Activated T-cell treated with anti-CD3 and anti-CD28 coated beads, Interleukin-2, amount 50 U/mL, for 72 hours (primary cell): ENCODE measurements around the gene DYNC1LI2. TPM values are rescaled to one million over a fixed set of nuclear protein-coding genes. Genes with fewer than 3 reads are reported as not detected.
"Not testable (repeated sequence)": the region's sequence is repeated elsewhere in the genome, so short reads cannot be mapped to it uniquely, and the experiment has no call there.

Experiments
- ATAC-seq, 2 donors: fragments of 150-1000 bp; cut with Tn5 transposase; replicated peaks in 1 of 2; 2 replicates each; pipeline ENCODE4 v1.10.0; 2021; ENCODE audit warnings: moderate library complexity in 2 of 2, mild to moderate bottlenecking in 1 of 2
- DNase-seq, 2 donors: peaks; one replicate each; pipeline ENCODE4 v3.0.0; 2021 to 2022; ENCODE audit warnings: mixed read lengths in 1 of 2
- H3K27ac Mint-ChIP-seq: one replicate; pipeline ENCODE4 v1.8.0; 2022; ENCODE audit warnings: mild to moderate bottlenecking, moderate library complexity, mixed read lengths
- H3K27me3 Mint-ChIP-seq: one replicate; pipeline ENCODE4 v1.8.0; 2022; ENCODE audit warnings: low read depth, mixed read lengths
- H3K36me3 Mint-ChIP-seq, 2 donors: one replicate each; pipeline ENCODE4 v1.8.0; 2022; ENCODE audit warnings: mixed read lengths in 2 of 2, mild to moderate bottlenecking in 1 of 2; ENCODE audit not compliant: insufficient read depth in 2 of 2
- H3K4me1 Mint-ChIP-seq: one replicate; pipeline ENCODE4 v1.8.0; 2022; ENCODE audit warnings: low read depth, mixed read lengths
- H3K4me3 Mint-ChIP-seq, 2 donors: one replicate each; pipeline ENCODE4 v1.8.0; 2022; ENCODE audit warnings: mild to moderate bottlenecking in 2 of 2, mixed read lengths in 2 of 2, moderate library complexity in 2 of 2
- H3K9me3 Mint-ChIP-seq, 2 donors: one replicate each; pipeline ENCODE4 v1.8.0; 2022; ENCODE audit warnings: mixed read lengths in 2 of 2
- total RNA-seq, 2 donors: library from RNA; stranded (reverse); gene quantifications; one replicate each; pipeline ENCODE4 v1.2.3, GENCODE V29; 2022

Gene DYNC1LI2
- 10 to 100 TPM; 60.0 to 67.6 TPM for total RNA-seq

DNA sequence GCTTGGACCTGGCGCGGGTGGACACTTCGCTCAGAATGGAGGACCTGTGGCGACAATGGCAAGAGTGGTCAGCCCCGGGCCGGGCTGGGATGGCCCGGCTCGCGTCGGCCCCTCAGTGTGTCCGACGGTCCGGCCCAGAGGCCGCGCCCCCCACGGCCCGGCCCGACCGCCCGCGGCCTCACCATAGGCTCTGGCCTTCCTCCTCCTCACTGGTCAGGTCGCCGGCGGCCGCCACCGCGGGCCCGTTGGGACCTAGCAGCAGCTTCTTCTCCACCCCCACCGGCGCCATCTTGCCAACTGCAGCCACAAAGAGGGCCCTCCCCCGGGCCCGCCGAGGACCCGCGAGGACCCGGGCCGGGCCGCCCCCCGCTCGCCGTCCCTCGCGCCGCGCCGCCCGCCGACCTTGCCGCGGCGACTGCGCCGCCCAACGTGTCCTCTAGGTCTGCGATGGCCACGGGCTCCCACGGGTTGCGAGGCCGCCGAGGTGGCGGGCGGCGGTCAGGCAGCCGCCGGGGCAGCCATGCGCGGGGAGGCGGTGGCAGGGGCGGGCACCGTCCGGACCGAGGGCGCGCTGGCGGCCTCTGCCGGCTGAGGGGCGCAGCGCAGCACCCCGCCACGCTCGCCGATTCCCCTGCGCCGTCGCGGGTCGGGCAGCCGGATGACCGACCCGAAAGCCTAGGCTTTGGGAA lies at the start of gene DYNC1LI2:
Gene DYNC1LI2 (minus strand): TSS at position 307 of the 689 bp plus-strand sequence. CDS start 18 bp downstream, at position 289.
- DNase-seq: peak; percentile 88 to 92
- Mint-ChIP-seq H3K27me3 (peaks cover 10% of the 10 kb centered on the region), H3K4me3 (peak within 1 kb of the TSS; percentile 76 to 89), H3K27ac (peak within 1 kb of the TSS; percentile 94), H3K9me3 (no peaks in the 10 kb centered on the region), H3K36me3 (peaks cover 8 to 14% of the 10 kb centered on the region in 2 donors), H3K4me1 (peaks cover 47% of the 10 kb centered on the region)
- ATAC-seq: peak; percentile 88 to 91

DNA sequence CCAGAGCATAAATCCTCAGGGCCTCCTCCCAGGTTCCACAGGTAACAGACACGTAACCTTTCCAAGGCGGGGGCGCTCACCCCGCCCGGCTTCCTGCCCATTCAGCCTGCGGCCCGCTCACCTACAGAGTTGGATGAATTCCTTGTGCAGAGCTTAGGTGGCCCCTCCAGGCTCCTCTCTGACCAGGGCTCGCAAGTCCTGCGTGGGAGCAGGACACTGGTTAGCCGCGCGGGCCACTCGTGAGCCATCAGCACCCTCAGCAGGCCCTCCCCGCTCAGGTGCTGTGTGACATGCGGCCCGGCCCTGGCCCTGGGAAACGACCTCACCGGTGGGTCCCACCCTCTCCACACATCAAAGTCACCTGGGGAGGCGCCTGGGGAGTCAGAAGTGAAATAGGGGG lies 49.4 kb upstream of the DYNC1LI2 start:
- no peaks in the 10 kb centered on the region for H3K27me3 Mint-ChIP-seq
- no peaks in the 10 kb centered on the region for H3K9me3 Mint-ChIP-seq
- no peak for DNase-seq
- H3K4me3 Mint-ChIP-seq: no peak overlapping the region
- ATAC-seq: no peak
- H3K4me1 Mint-ChIP-seq: no peaks in the 10 kb centered on the region
- H3K27ac Mint-ChIP-seq: no peak overlapping the region
- H3K36me3 Mint-ChIP-seq: peaks cover 7 to 21% of the 10 kb centered on the region in 2 donors

DNA sequence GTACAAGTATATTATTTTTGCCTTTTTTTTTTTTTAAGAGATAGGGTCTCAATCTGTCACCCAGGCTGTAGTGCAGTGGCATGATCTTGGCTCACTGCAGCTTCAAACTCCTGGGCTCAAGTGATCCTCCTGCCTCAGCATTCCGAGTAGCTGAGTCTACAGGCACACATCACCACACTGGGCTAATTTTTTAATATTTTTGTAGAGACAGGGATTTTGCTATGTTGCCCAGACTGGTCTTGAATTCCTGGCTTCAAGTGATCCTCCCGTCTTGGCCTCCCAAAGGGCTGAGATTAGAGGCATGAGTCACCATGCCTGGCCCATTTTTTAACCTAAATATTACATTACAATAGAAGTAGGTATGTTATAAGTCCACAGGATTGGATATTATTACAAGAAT lies 46.8 kb upstream of the DYNC1LI2 start:
- ATAC-seq: no peak
- no peaks in the 10 kb centered on the region for H3K27me3 Mint-ChIP-seq
- H3K4me1 Mint-ChIP-seq: no peaks in the 10 kb centered on the region

DNA sequence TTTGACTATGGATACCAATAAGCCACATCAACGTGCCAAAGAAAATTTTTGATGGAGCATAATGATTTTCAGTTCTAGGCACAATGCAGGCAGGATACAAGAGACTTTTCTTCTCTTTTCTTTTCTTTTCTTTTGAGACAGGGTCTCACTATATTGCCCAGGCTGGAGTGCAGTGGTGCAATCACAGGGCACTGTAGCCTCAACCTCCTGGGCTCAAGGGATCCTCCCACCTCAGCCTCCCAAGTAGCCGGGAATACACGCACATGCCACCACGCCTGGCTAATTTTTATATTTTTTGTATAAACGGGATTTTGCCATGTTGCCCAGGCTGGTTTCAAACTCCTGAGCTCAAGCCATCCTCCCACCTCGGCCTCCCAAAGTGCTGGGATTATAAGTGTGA lies 42.6 kb upstream of the DYNC1LI2 start:
- H3K27me3 Mint-ChIP-seq, H3K9me3 Mint-ChIP-seq, ATAC-seq, H3K4me3 Mint-ChIP-seq, DNase-seq, H3K27ac Mint-ChIP-seq, H3K36me3 Mint-ChIP-seq, H3K4me1 Mint-ChIP-seq: not testable (repeated sequence)

More for the DNA sequence above, 46.8 kb upstream of the DYNC1LI2 start:
- no peak overlapping the region for H3K4me3 Mint-ChIP-seq
- H3K36me3 Mint-ChIP-seq: peaks cover 0 to 1% of the 10 kb centered on the region in 2 donors
- H3K9me3 Mint-ChIP-seq: no peaks in the 10 kb centered on the region
- no peak for DNase-seq
- no peak overlapping the region for H3K27ac Mint-ChIP-seq

- Mint-ChIP-seq H3K9me3 (no peaks in the 10 kb centered on the region), H3K4me3 (no peak overlapping the region), H3K27me3 (no peaks in the 10 kb centered on the region), H3K4me1 (no peaks in the 10 kb centered on the region), H3K27ac (no peak overlapping the region), H3K36me3 (no peaks in the 10 kb centered on the region)
- no peak for ATAC-seq
- DNase-seq: no peak
These were observed 38.8 kb upstream of the DYNC1LI2 start for GRCh38 chr16:66790130-66790733.

DNA sequence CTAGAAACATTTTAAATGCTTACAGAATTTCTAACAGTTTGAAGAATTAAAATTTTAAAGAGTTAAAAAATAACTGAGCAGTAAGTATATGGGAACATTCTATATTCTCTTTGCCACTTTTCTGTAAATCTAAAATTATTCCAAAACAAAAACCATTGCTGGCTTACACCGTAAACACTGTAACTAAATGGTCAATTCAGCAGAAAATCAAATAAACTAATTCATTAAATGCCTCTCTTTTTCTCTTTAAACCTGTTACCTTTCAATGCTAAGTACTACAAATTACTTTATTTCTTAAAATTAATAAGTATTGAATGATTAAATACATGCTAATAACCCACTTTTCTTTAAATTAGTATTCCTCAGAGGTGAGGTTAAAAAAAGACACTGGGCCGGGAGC lies 36.0 kb upstream of the DYNC1LI2 start:
- Mint-ChIP-seq H3K36me3 (no peaks in the 10 kb centered on the region), H3K4me3 (no peak overlapping the region), H3K27ac (no peak overlapping the region), H3K27me3 (no peaks in the 10 kb centered on the region), H3K9me3 (no peaks in the 10 kb centered on the region), H3K4me1 (no peaks in the 10 kb centered on the region)
- DNase-seq (no peak), ATAC-seq (no peak)

DNA sequence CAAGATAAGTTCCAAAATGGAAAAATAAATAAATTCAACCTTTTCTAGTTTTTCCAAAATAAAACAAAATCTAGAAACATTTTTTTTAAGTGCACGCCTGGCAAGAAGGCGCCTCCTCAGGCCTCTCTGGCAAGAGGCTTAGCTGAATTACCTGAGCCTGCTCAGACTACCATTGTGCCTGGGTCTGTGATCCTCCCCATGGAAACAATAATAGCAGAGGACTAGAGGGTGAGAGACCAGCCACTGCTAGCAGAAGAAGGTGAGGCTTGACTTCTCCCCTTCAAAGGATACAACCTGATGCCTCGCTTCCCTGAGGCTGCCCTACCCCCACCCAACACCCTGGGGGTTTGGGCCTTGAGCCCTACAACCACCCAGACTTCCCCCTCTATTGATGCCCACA lies 35.1 kb upstream of the DYNC1LI2 start:
- no peaks in the 10 kb centered on the region for H3K36me3 Mint-ChIP-seq

DNA sequence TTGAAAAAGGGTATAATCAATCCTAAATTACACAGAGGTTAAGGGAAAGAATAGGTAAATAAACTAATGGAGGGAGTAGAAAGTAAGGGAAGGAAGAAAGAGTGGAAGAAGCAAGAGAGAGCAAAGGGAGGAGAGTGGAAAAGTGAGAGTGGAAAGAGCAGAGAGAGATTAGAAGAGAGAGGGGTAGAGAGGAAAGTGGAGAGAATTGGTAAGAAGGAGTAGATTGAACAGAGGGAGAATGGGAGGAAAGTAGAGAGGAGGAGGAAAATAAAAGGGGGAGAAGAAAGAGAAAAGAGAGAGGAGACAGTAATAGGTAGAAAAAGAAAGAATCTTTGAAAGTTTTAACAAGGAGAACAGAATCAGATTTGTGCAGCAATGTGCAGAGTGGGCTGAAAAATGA lies 25.0 kb upstream of the DYNC1LI2 start:
- H3K4me3 Mint-ChIP-seq: no peak overlapping the region
- H3K27me3 Mint-ChIP-seq: no peaks in the 10 kb centered on the region
- no peaks in the 10 kb centered on the region for H3K4me1 Mint-ChIP-seq
- H3K36me3 Mint-ChIP-seq: no peaks in the 10 kb centered on the region
- no peak for DNase-seq
- no peak for ATAC-seq
- no peak overlapping the region for H3K27ac Mint-ChIP-seq
- H3K9me3 Mint-ChIP-seq: no peaks in the 10 kb centered on the region

More for the DNA sequence above, 35.1 kb upstream of the DYNC1LI2 start:
- ATAC-seq: no peak
- no peak for DNase-seq
- H3K4me1 Mint-ChIP-seq: no peaks in the 10 kb centered on the region
- H3K9me3 Mint-ChIP-seq: no peaks in the 10 kb centered on the region
- no peak overlapping the region for H3K4me3 Mint-ChIP-seq
- no peak overlapping the region for H3K27ac Mint-ChIP-seq
- H3K27me3 Mint-ChIP-seq: no peaks in the 10 kb centered on the region

- H3K27ac Mint-ChIP-seq: no peak overlapping the region
These were observed 23.6 kb upstream of the DYNC1LI2 start for GRCh38 chr16:66774981-66775380.

DNA sequence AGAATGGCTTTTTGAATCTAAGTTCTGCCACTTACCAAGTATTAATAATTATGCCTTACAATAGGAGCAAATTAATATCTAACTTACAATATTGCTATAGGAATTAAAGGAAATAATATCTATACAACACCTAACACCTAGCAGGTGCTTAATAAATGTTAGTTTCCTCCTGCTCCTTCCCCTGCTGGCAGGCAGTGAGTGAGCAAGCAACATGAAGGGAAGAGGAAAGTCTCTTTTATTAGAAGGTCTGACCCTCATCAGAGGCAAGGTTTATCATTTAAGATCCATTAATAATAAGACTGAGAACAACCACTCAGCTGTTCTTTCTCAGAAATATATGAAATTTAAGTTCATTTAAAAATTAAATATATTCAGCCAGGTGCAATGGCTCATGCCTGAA lies 6.7 kb upstream of the DYNC1LI2 start:
- Mint-ChIP-seq H3K36me3 (no peaks in the 10 kb centered on the region), H3K27me3 (no peaks in the 10 kb centered on the region), H3K9me3 (no peaks in the 10 kb centered on the region), H3K27ac (no peak overlapping the region), H3K4me1 (no peaks in the 10 kb centered on the region), H3K4me3 (no peak overlapping the region)
- ATAC-seq: no peak
- no peak for DNase-seq

More at GRCh38 chr16:66774981-66775380, 23.6 kb upstream of the DYNC1LI2 start:
- H3K4me3 Mint-ChIP-seq: no peak overlapping the region
- ATAC-seq: no peak
- no peak for DNase-seq
- no peaks in the 10 kb centered on the region for H3K36me3 Mint-ChIP-seq
- H3K4me1 Mint-ChIP-seq: no peaks in the 10 kb centered on the region
- H3K27me3 Mint-ChIP-seq: no peaks in the 10 kb centered on the region
- H3K9me3 Mint-ChIP-seq: no peaks in the 10 kb centered on the region

DNA sequence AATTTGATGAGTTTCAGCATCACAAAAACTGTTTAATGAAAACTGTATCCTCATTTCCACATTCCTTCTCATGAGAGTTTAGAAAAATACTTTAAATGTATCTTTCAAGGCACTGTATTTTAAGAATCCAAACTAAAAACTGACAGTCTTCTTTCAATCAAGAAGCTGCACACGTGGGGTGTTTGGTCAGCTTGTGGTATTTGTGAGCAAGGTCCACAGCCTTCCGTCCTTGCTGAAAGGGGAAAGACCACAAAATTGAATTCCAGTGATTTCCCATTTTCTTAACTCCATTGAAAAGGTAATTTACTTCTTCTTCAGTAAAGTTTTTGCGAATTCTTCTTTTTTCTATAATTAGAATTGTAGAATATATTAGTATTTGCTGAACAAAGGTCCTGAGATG lies 3.4 kb upstream of the DYNC1LI2 start:
- Mint-ChIP-seq H3K36me3 (peaks cover 1% of the 10 kb centered on the region in 2 donors), H3K4me3 (no peak overlapping the region), H3K27ac (no peak overlapping the region), H3K27me3 (peaks cover 10% of the 10 kb centered on the region), H3K4me1 (peaks cover 20% of the 10 kb centered on the region), H3K9me3 (no peaks in the 10 kb centered on the region)
- ATAC-seq (no peak), DNase-seq (no peak)

DNA sequence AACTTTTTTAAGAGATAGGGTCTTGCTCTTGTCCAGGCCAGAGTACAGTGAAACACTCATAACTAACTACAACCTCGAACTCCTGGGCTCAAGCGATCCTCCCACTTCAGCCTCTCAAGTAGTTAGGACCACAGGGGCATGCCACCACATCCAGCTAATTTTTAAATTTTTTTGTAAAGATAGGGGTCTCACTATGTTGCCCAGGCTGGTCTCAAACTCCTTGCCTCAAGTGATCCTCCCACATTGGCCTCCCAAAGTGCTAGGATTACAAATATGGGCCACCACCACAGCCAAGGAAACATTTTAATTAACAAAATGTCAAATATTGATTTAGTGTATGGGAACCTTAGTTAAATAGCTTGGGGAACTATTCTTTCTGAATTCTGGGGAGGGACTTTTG lies 2.8 kb upstream of the DYNC1LI2 start:
- Mint-ChIP-seq H3K4me3 (no peak overlapping the region), H3K9me3 (no peaks in the 10 kb centered on the region), H3K4me1 (peaks cover 26% of the 10 kb centered on the region)

GRCh38 chr16:66752958-66753357 lies 1.5 kb upstream of the DYNC1LI2 start:
- no peak for ATAC-seq
- peaks cover 5 to 12% of the 10 kb centered on the region in 2 donors for H3K36me3 Mint-ChIP-seq
- H3K4me3 Mint-ChIP-seq: no peak overlapping the region
- peaks cover 38% of the 10 kb centered on the region for H3K4me1 Mint-ChIP-seq
- H3K9me3 Mint-ChIP-seq: no peaks in the 10 kb centered on the region
- DNase-seq: no peak
- peaks cover 10% of the 10 kb centered on the region for H3K27me3 Mint-ChIP-seq
- H3K27ac Mint-ChIP-seq: no peak overlapping the region

More for the DNA sequence above, 2.8 kb upstream of the DYNC1LI2 start:
- DNase-seq (no peak), ATAC-seq (no peak)
- Mint-ChIP-seq H3K27me3 (peaks cover 10% of the 10 kb centered on the region), H3K36me3 (peaks cover 1 to 3% of the 10 kb centered on the region in 2 donors), H3K27ac (no peak overlapping the region)
